Sciatic nerve (tissue), 2 donors: ENCODE results near the gene SLCO2A1. TPM values are rescaled to one million over a fixed set of nuclear protein-coding genes. Genes with fewer than 3 reads are reported as not detected.

ENCODE experiments used
- ATAC-seq: fragments of 200-7000 bp; cut with Tn5 transposase; one replicate; pipeline ENCODE4 v1.9.1; 2020; ENCODE audit warnings: mild to moderate bottlenecking, moderate library complexity
- DNase-seq: peaks from one replicate; pipeline ENCODE4 v3.0.0-alpha.2; 2020; ENCODE audit warnings: low spot score
- intact Hi-C: fragments of 100-400 bp; cut with DNase I; formaldehyde crosslinking; loops from one replicate; pipeline ENCODE4 v1.14.2; 2022
- total RNA-seq: library from RNA; stranded (reverse); fragmentation: NEBNext Ultra II Directional; extraction: Animal tissue kit (Norgen Biotek cat#: 25700); gene quantifications from one replicate; pipeline ENCODE4 v1.2.1, GENCODE V29; 2021
- donor health status: DM: no; HTN: no; CAD: no.
- donor health status: DM: no; HTN: no; CAD: no.

SLCO2A1 gene
- total RNA-seq, 1 donor from 2014 or later = 34.1 TPM

- DNase-seq = no peak
- ATAC-seq = no peak
- intact Hi-C loops = no loop called here
Observed at GRCh38 chr3:134014270-134014669, 15.5 kb downstream of the SLCO2A1 start.

- no peak for ATAC-seq
- intact Hi-C loops = no loop called here
- no peak for DNase-seq
Observed at GRCh38 chr3:134013280-134013679, 16.4 kb downstream of the SLCO2A1 start.

- ATAC-seq = no peak
- intact Hi-C loops = no loop called here
- DNase-seq = no peak
Observed at GRCh38 chr3:134009345-134010000, 20.3 kb downstream of the SLCO2A1 start.

- ATAC-seq = no peak
- no peak for DNase-seq
- intact Hi-C loops = no loop called here
Observed at GRCh38 chr3:134008630-134009156, 21.0 kb downstream of the SLCO2A1 start.

GRCh38 chr3:134007819-134008218 lies 21.9 kb downstream of the SLCO2A1 start:
- DNase-seq = no peak
- intact Hi-C loops = no loop called here

GRCh38 chr3:134004841-134005240 lies 24.9 kb downstream of the SLCO2A1 start:
- intact Hi-C loops = no loop called here
- no peak for DNase-seq
- ATAC-seq = no peak

More at GRCh38 chr3:134007819-134008218, 21.9 kb downstream of the SLCO2A1 start:
- no peak for ATAC-seq

GRCh38 chr3:134003066-134003465 lies 26.7 kb downstream of the SLCO2A1 start:
- DNase-seq = no peak
- ATAC-seq = no peak
- intact Hi-C loops = no loop called here

GRCh38 chr3:134002306-134002705 lies 27.4 kb downstream of the SLCO2A1 start:
- no peak for ATAC-seq
- DNase-seq = no peak
- intact Hi-C loops = no loop called here

GRCh38 chr3:134001251-134001650 lies 28.5 kb downstream of the SLCO2A1 start:
- intact Hi-C loops = no loop called here
- DNase-seq (no peak), ATAC-seq (no peak)

GRCh38 chr3:133999891-134000685 lies 29.6 kb downstream of the SLCO2A1 start:
- intact Hi-C loops = no loop called here
- no peak for ATAC-seq
- DNase-seq = no peak

GRCh38 chr3:133998691-133999241 lies 31.0 kb downstream of the SLCO2A1 start:
- DNase-seq = no peak
- intact Hi-C loops = no loop called here
- no peak for ATAC-seq

- DNase-seq (no peak), ATAC-seq (no peak)
- intact Hi-C loops = no loop called here
Observed at GRCh38 chr3:133997871-133998635, 31.7 kb downstream of the SLCO2A1 start.

- ATAC-seq = no peak
- intact Hi-C loops = no loop called here
- no peak for DNase-seq
Observed at GRCh38 chr3:133996996-133997395, 32.7 kb downstream of the SLCO2A1 start.

GRCh38 chr3:133996251-133996661 lies 33.5 kb downstream of the SLCO2A1 start:
- DNase-seq = no peak
- no peak for ATAC-seq
- intact Hi-C loops = no loop called here

GRCh38 chr3:133995264-133995663 lies 34.5 kb downstream of the SLCO2A1 start:
- no peak for ATAC-seq
- intact Hi-C loops = no loop called here
- DNase-seq = no peak

GRCh38 chr3:133994166-133994890 lies 35.4 kb downstream of the SLCO2A1 start:
- intact Hi-C loops = no loop called here
- no peak for DNase-seq
- ATAC-seq = no peak

GRCh38 chr3:133992951-133993620 lies 36.6 kb downstream of the SLCO2A1 start:
- intact Hi-C loops = no loop called here
- ATAC-seq (no peak), DNase-seq (no peak)

GRCh38 chr3:133992381-133992780 lies 37.3 kb downstream of the SLCO2A1 start:
- intact Hi-C loops = no loop called here
- ATAC-seq (no peak), DNase-seq (no peak)
